ENCODE results near the gene HOXD9.

GRCh38 chr2:176131848-176132158 is 9.3 kb downstream of the HOXD9 start:
- TF ChIP-seq, protein P1, sequence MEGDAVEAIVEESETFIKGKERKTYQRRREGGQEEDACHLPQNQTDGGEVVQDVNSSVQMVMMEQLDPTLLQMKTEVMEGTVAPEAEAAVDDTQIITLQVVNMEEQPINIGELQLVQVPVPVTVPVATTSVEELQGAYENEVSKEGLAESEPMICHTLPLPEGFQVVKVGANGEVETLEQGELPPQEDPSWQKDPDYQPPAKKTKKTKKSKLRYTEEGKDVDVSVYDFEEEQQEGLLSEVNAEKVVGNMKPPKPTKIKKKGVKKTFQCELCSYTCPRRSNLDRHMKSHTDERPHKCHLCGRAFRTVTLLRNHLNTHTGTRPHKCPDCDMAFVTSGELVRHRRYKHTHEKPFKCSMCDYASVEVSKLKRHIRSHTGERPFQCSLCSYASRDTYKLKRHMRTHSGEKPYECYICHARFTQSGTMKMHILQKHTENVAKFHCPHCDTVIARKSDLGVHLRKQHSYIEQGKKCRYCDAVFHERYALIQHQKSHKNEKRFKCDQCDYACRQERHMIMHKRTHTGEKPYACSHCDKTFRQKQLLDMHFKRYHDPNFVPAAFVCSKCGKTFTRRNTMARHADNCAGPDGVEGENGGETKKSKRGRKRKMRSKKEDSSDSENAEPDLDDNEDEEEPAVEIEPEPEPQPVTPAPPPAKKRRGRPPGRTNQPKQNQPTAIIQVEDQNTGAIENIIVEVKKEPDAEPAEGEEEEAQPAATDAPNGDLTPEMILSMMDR (conservative IDR thresholded peaks at IDR 0.05; ENCODE audit: low read length) = no peak
- no peak for TF ChIP-seq EZH2phosphoT487 (IDR thresholded peaks at IDR 0.05; ENCODE audit: borderline replicate concordance)

Data from Loucy (cell line).